ENCODE data around the gene THSD7A. TPM values are rescaled to one million over a fixed set of nuclear protein-coding genes. Genes with fewer than 3 reads are reported as not detected.

The THSD7A gene
- total and polyA plus RNA-seq, 2 of the 8 experiments (the other 6 are each of a cell fraction or from before 2014, with no cell fraction given): 0.44 to 1.2 TPM

DNA sequence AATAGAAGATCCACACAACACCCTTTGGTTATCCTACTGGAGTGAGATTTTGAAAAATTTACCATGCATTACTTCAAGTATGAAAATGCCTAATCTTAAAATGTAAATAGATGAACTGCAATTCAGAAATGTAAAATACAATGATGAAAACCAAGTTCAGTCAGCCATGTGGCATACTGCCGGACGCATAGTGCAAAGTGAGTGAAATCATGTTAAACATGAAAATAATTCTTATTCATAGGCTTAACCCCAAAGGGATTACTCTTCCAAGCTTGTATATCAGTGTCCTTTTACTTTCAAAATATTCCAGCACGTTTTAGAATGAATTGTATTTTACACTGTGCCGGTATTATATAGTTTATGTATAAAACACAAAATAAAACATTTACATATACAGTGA lies 99.8 kb downstream of the THSD7A start (continued):
- TF ChIP-seq RNF2 (IDR thresholded peaks at IDR 0.05; ENCODE audit: borderline replicate concordance, low read depth, low read length, missing control alignments, poor library complexity, severe bottlenecking) (no peak), GABPA (IDR thresholded peaks at IDR 0.05; ENCODE audit: borderline replicate concordance, insufficient read depth, low read length) (no peak), CHD1 (IDR thresholded peaks at IDR 0.05; ENCODE audit: low read depth, low read length) (no peak)

All from H1 (cell line).